Measurements from ENCODE around the gene BID.

GRCh38 chr22:17699696-17700340, 74.5 kb downstream of the BID start:
- TF ChIP-seq REST (IDR thresholded peaks at IDR 0.05; ENCODE audit: borderline replicate concordance) (no peak), EZH2 (IDR thresholded peaks at IDR 0.05; ENCODE audit: borderline replicate concordance, insufficient read depth, low read length, poor library complexity, severe bottlenecking) (no peak), CTCF (IDR thresholded peaks at IDR 0.05; ENCODE audit: poor library complexity, severe bottlenecking) (no peak)

All from neural cell (in vitro differentiated cells).